SK-N-SH (cell line): ENCODE results near the gene TNFRSF4.

ENCODE experiments used
- CHD2 ChIP-seq: fragments of 150-350 bp; IDR thresholded peaks from 2 replicates; pipeline ENCODE4 v1.6.1; 2018; ENCODE audit warnings: low read length; ENCODE audit not compliant: partially characterized antibody
- GABPA ChIP-seq: IDR thresholded peaks from 2 replicates; pipeline ENCODE4 v1.4.0; 2012; ENCODE audit warnings: low read depth, mild to moderate bottlenecking
- MAX ChIP-seq: IDR thresholded peaks from 2 replicates; pipeline ENCODE4 v1.4.0; 2012; ENCODE audit warnings: low read depth
- MXI1 ChIP-seq: IDR thresholded peaks from 2 replicates; pipeline ENCODE4 v1.6.1; 2012; ENCODE audit warnings: mild to moderate bottlenecking, low read depth, low read length, improper control_type of control experiment
- RAD21 ChIP-seq: IDR thresholded peaks from 2 replicates; pipeline ENCODE4 v1.6.1; 2012; ENCODE audit warnings: mild to moderate bottlenecking, low read length
- RFX5 ChIP-seq: IDR thresholded peaks from 2 replicates; pipeline ENCODE4 v1.6.1; 2012; ENCODE audit warnings: mild to moderate bottlenecking, improper control_type of control experiment, low read length
- SMC3 ChIP-seq: IDR thresholded peaks from 2 replicates; pipeline ENCODE4 v1.6.1; 2012; ENCODE audit warnings: low read depth, low read length, improper control_type of control experiment
- TEAD4 ChIP-seq: IDR thresholded peaks from 2 replicates; pipeline ENCODE4 v1.4.0; 2012; ENCODE audit warnings: mild to moderate bottlenecking, borderline replicate concordance; ENCODE audit not compliant: insufficient read depth
- USF2 ChIP-seq: fragments of 150-350 bp; IDR thresholded peaks from 2 replicates; pipeline ENCODE4 v1.6.1; 2017; ENCODE audit warnings: antibody characterized with exemption, low read length, low read depth, borderline replicate concordance
- YY1 ChIP-seq: IDR thresholded peaks from 2 replicates; pipeline ENCODE4 v1.4.0; 2012; ENCODE audit warnings: low read depth, mild to moderate bottlenecking
- TF ChIP-seq, protein P1 (sequence below): fragments of 200-600 bp; sonication (generic); IDR thresholded peaks from 2 replicates; pipeline ENCODE4 v1.6.1; 2017; ENCODE audit warnings: antibody characterized with exemption, mild to moderate bottlenecking, moderate library complexity

DNA sequence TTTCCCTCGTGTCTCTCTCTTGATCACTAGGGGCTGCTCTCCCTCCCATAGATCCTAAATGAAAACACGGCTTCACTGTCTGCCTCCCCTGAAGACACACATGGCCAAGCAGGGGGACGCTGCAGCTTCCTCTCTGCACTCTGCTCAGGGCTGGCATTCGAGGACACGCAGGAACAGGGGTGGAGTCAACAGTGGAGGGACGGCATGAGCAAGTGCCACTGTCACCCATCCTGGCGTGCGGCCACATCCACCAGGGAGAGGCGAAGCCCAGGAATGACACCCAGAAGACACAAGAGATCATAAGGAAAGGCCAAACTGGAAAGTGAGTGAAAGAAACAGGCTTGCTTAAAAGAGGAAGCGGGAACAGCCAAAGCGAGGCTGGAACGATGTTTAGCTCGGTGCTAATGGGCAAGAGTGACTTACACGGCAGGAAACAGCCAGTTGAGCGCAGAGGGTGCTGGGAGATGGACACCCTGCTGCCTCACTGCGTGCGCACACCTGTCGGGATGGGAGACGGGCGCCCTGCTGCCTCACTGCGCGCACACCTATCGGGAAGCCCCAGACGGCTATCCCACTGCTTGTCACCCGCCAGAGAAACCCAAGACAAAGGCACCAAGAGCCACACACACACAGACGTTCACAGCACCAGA, 46.1 kb upstream of the TNFRSF4 start:
- TF ChIP-seq CHD2 (no peak), YY1 (no peak), MAX (no peak), MXI1 (no peak), TEAD4 (no peak), RFX5 (no peak), RAD21 (no peak), SMC3 (no peak), GABPA (no peak), USF2 (no peak)
- TF ChIP-seq, protein P1, sequence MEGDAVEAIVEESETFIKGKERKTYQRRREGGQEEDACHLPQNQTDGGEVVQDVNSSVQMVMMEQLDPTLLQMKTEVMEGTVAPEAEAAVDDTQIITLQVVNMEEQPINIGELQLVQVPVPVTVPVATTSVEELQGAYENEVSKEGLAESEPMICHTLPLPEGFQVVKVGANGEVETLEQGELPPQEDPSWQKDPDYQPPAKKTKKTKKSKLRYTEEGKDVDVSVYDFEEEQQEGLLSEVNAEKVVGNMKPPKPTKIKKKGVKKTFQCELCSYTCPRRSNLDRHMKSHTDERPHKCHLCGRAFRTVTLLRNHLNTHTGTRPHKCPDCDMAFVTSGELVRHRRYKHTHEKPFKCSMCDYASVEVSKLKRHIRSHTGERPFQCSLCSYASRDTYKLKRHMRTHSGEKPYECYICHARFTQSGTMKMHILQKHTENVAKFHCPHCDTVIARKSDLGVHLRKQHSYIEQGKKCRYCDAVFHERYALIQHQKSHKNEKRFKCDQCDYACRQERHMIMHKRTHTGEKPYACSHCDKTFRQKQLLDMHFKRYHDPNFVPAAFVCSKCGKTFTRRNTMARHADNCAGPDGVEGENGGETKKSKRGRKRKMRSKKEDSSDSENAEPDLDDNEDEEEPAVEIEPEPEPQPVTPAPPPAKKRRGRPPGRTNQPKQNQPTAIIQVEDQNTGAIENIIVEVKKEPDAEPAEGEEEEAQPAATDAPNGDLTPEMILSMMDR, result no peak
